HG03558 (cell line): ENCODE results near the gene CHRFAM7A.
"Not testable (repeated sequence)": the region's sequence is repeated elsewhere in the genome, so short reads cannot be mapped to it uniquely, and the experiment has no call there.

ENCODE experiments used
- ATAC-seq: cut with Tn5 transposase; IDR thresholded peaks from one replicate; pipeline ENCODE4 v1.9.1; 2021; ENCODE audit warnings: moderate number of reproducible peaks; ENCODE audit not compliant: unreplicated experiment; ENCODE audit errors: extremely low read depth

CHRFAM7A gene

GRCh38 chr15:30326145-30326544 is 67.2 kb downstream of the CHRFAM7A start:
- ATAC-seq = not testable (repeated sequence)

DNA sequence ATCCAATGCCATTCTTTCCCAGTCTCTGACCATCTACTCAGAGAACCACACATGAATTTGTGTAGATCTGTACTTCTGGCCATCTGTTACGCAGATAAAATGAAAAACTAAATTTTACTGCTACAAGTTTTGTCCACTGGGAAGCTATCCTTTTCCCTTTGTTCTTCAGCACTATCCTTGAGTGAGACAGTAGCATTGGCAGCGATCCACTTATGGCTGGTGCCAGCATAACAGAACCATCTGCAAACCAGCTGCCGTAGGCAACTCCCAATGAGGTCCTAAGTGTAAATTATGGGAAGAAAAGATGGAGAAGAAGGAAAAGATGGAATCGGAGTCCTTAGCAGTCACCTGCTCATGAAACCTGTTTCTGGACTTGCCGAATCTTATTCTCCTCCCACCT is 72.3 kb downstream of the CHRFAM7A start:
- ATAC-seq = not testable (repeated sequence)

DNA sequence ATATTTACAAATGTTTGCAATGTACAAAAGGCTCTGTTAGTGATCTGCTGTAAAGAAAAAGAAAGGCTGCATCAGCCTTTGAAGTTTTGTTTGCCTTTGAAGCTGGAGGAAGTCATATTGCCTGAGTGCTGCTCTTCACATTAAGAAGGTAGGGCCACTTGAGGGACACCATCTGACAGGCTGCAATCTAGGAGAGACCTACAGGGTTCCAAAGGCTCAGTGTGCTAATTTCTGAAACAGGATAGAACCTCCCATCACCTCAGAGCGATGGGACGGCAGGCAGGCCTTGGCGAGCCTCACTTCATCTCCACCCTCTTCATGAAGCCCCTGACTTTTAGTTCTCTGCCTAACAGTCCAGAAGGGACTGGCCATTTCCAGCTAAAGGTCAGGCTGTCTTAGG is 77.6 kb downstream of the CHRFAM7A start:
- ATAC-seq = not testable (repeated sequence)

DNA sequence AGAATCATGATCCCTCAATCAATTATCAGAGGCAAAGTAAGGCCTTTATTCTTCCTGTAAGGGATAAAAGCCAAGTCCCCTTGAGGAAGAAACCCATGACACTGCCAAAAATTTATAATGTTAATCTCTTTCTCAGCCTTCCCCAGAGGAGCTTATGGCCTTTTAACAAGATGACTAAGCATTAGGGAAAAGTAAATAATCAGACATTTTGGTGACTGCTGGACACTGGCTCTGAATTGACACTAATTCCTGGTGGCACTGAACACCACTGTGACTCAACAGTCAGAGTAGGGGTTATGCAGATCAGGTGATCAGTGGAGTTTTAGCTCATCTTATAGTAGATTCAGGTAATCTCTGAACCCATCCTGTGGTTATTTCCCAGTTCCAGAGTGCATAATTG is 82.8 kb downstream of the CHRFAM7A start:
- ATAC-seq = not testable (repeated sequence)
